Nephron (organoid): ENCODE data around the gene CTXN3.

Experiments used
- H3K27ac Mint-ChIP-seq, 3 experiments: 2 replicates each; pipeline ENCODE4 v1.8.0; 2020; ENCODE audit warnings: mixed read lengths in 3 of 3, mild to moderate bottlenecking in 2 of 3, moderate library complexity in 1 of 3
- H3K27me3 Mint-ChIP-seq: 2 replicates; pipeline ENCODE4 v1.8.0; 2021; ENCODE audit warnings: low read depth, mild to moderate bottlenecking, moderate library complexity, mixed read lengths
- H3K36me3 Mint-ChIP-seq: 2 replicates; pipeline ENCODE4 v1.8.0; 2020; ENCODE audit warnings: low read depth, mixed read lengths
- H3K4me1 Mint-ChIP-seq: 2 replicates; pipeline ENCODE4 v1.8.0; 2020; ENCODE audit warnings: mixed read lengths
- H3K4me3 Mint-ChIP-seq, 3 experiments: 2 replicates each; pipeline ENCODE4 v1.8.0; 2020; ENCODE audit warnings: mild to moderate bottlenecking in 3 of 3, mixed read lengths in 3 of 3, moderate library complexity in 2 of 3
- H3K9me3 Mint-ChIP-seq: 2 replicates; pipeline ENCODE4 v1.8.0; 2020; ENCODE audit warnings: mixed read lengths
- CTCF ChIP-seq, 3 experiments: fragments of 200-600 bp; sonication (generic); IDR thresholded peaks; one replicate each; pipeline ENCODE4 v1.5.0; 2021; ENCODE audit warnings: antibody characterized with exemption in 3 of 3; ENCODE audit not compliant: unreplicated experiment in 3 of 3

CTXN3 gene

DNA sequence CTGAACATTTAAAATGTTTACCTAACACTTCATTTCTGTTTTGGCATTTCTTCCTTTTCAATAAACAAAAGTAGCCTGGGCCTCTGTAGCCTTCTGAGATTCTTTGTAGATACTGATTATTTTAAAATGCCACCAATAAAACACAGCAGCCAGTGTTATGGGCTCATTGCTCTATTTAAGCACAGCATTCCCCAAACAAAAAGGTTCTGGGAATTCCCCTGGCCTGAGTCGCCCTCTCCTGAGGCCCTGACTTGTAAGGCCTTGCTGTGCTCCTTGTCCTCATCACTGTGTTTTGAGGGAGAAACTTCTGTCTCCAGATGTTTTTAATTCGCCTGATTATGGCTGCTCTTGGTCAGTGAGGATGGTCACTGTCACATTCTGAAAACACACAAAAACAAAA, 33.0 kb upstream of the CTXN3 start:
- H3K27ac Mint-ChIP-seq, result no peak overlapping the region
- no peaks in the 10 kb centered on the region for H3K4me1 Mint-ChIP-seq
- H3K4me3 Mint-ChIP-seq, result no peak overlapping the region
- no peaks in the 10 kb centered on the region for H3K27me3 Mint-ChIP-seq
- no peak for TF ChIP-seq CTCF (IDR thresholded peaks at IDR 0.05; ENCODE audit: unreplicated experiment in 3 of 3)
- H3K36me3 Mint-ChIP-seq, result no peaks in the 10 kb centered on the region
- no peaks in the 10 kb centered on the region for H3K9me3 Mint-ChIP-seq

DNA sequence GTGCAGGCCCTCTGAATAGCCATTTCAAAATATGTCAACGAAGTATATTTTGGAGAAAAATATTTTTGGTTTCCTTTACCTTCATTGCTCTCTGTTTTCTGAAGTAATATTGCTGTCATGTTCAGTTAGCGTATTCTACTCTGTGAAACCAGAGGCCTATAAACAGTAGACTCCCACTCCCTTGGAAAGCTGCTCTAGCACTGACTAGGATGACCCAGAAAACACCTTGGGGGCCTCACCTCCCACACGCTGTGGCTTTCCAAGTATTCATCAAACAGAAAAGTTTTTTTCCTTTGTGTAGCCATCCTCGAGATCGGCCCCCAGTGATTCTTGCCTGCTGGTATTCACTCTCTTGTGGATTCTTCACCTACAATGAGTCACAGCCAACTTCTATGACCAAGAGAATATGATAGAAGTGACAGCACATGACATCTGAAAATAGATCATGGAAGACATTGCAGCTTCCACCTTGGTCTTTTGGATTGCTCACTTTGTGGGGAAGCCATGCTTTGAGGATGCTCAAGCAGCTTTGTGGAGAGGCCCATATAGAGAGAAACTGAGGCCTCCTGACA, 28.9 kb upstream of the CTXN3 start:
- H3K27me3 Mint-ChIP-seq, result no peaks in the 10 kb centered on the region

GRCh38 chr5:127621601-127622325, 27.1 kb upstream of the CTXN3 start:
- TF ChIP-seq CTCF (IDR thresholded peaks at IDR 0.05; ENCODE audit: unreplicated experiment in 3 of 3), result no peak
- Mint-ChIP-seq H3K4me3 (no peak overlapping the region), H3K4me1 (peaks cover 8% of the 10 kb centered on the region)

More for the DNA sequence above, 28.9 kb upstream of the CTXN3 start:
- H3K36me3 Mint-ChIP-seq, result no peaks in the 10 kb centered on the region
- TF ChIP-seq CTCF (IDR thresholded peaks at IDR 0.05; ENCODE audit: unreplicated experiment in 3 of 3), result no peak
- H3K27ac Mint-ChIP-seq, result no peak overlapping the region
- H3K4me3 Mint-ChIP-seq, result no peak overlapping the region
- peaks cover 8% of the 10 kb centered on the region for H3K4me1 Mint-ChIP-seq
- no peaks in the 10 kb centered on the region for H3K9me3 Mint-ChIP-seq

GRCh38 chr5:127634007-127634406, 14.9 kb upstream of the CTXN3 start:
- H3K4me3 Mint-ChIP-seq, result no peak overlapping the region
- H3K4me1 Mint-ChIP-seq, result no peaks in the 10 kb centered on the region
- H3K9me3 Mint-ChIP-seq, result no peaks in the 10 kb centered on the region
- no peaks in the 10 kb centered on the region for H3K36me3 Mint-ChIP-seq
- H3K27me3 Mint-ChIP-seq, result no peaks in the 10 kb centered on the region
- H3K27ac Mint-ChIP-seq, result no peak overlapping the region
- no peak for TF ChIP-seq CTCF (IDR thresholded peaks at IDR 0.05; ENCODE audit: unreplicated experiment in 3 of 3)

More at GRCh38 chr5:127621601-127622325, 27.1 kb upstream of the CTXN3 start:
- Mint-ChIP-seq H3K27ac (peak overlapping the region in 2 of 3 experiments; percentile 41 to 52), H3K36me3 (no peaks in the 10 kb centered on the region), H3K9me3 (no peaks in the 10 kb centered on the region), H3K27me3 (no peaks in the 10 kb centered on the region)

GRCh38 chr5:127639828-127640227, 9.1 kb upstream of the CTXN3 start:
- no peaks in the 10 kb centered on the region for H3K9me3 Mint-ChIP-seq
- TF ChIP-seq CTCF (IDR thresholded peaks at IDR 0.05; ENCODE audit: unreplicated experiment in 3 of 3), result no peak
- no peak overlapping the region for H3K27ac Mint-ChIP-seq
- H3K36me3 Mint-ChIP-seq, result no peaks in the 10 kb centered on the region
- no peaks in the 10 kb centered on the region for H3K27me3 Mint-ChIP-seq
- no peak overlapping the region for H3K4me3 Mint-ChIP-seq
- H3K4me1 Mint-ChIP-seq, result peaks cover 6% of the 10 kb centered on the region

GRCh38 chr5:127642949-127643348, 5.9 kb upstream of the CTXN3 start:
- TF ChIP-seq CTCF (IDR thresholded peaks at IDR 0.05; ENCODE audit: unreplicated experiment in 3 of 3), result no peak
- H3K27me3 Mint-ChIP-seq, result no peaks in the 10 kb centered on the region
- peaks cover 24% of the 10 kb centered on the region for H3K4me1 Mint-ChIP-seq
- H3K4me3 Mint-ChIP-seq, result no peak overlapping the region
- no peak overlapping the region for H3K27ac Mint-ChIP-seq
- no peaks in the 10 kb centered on the region for H3K36me3 Mint-ChIP-seq
- H3K9me3 Mint-ChIP-seq, result no peaks in the 10 kb centered on the region
